ENCODE results near the gene RIBC2. TPM values are rescaled to one million over a fixed set of nuclear protein-coding genes. Genes with fewer than 3 reads are reported as not detected.
"Not testable (repeated sequence)": the region's sequence is repeated elsewhere in the genome, so short reads cannot be mapped to it uniquely, and the experiment has no call there.

The RIBC2 gene
- total RNA-seq, 1 donor from 2014 or later, result 8.8 TPM

GRCh38 chr22:45438336-45438735 lies 24.8 kb downstream of the RIBC2 start:
- Mint-ChIP-seq H3K27ac (no peak overlapping the region), H3K36me3 (no peaks in the 10 kb centered on the region), H3K4me3 (no peak overlapping the region), H3K4me1 (ENCODE audit: unreplicated experiment) (peaks cover 23% of the 10 kb centered on the region), H3K27me3 (peaks cover 2% of the 10 kb centered on the region), H3K9me3 (no peaks in the 10 kb centered on the region)
- DNase-seq (ENCODE audit: extremely low spot score, unreplicated experiment), result no peak
- no peak for TF ChIP-seq CTCF (conservative IDR thresholded peaks at IDR 0.05)

GRCh38 chr22:45440688-45441087 lies 27.2 kb downstream of the RIBC2 start:
- H3K4me3 Mint-ChIP-seq, result peak overlapping the region; percentile 46
- H3K9me3 Mint-ChIP-seq; H3K36me3 Mint-ChIP-seq; DNase-seq (ENCODE audit: extremely low spot score, unreplicated experiment); H3K27me3 Mint-ChIP-seq: not testable (repeated sequence)
- peaks cover 25% of the 10 kb centered on the region for H3K4me1 Mint-ChIP-seq (ENCODE audit: unreplicated experiment)
- H3K27ac Mint-ChIP-seq, result peak overlapping the region; percentile 12

GRCh38 chr22:45441138-45441537 lies 27.6 kb downstream of the RIBC2 start:
- Mint-ChIP-seq H3K27me3 (peaks cover 2% of the 10 kb centered on the region), H3K27ac (peak overlapping the region; percentile 12), H3K36me3 (no peaks in the 10 kb centered on the region), H3K4me1 (ENCODE audit: unreplicated experiment) (peaks cover 23% of the 10 kb centered on the region), H3K4me3 (peak overlapping the region; percentile 46), H3K9me3 (no peaks in the 10 kb centered on the region)
- DNase-seq (ENCODE audit: extremely low spot score, unreplicated experiment), result no peak
- TF ChIP-seq CTCF (conservative IDR thresholded peaks at IDR 0.05), result peak; percentile 73

GRCh38 chr22:45442116-45442515 lies 28.6 kb downstream of the RIBC2 start:
- Mint-ChIP-seq H3K27ac (no peak overlapping the region), H3K36me3 (no peaks in the 10 kb centered on the region), H3K9me3 (no peaks in the 10 kb centered on the region), H3K27me3 (peaks cover 2% of the 10 kb centered on the region), H3K4me1 (ENCODE audit: unreplicated experiment) (peaks cover 23% of the 10 kb centered on the region), H3K4me3 (no peak overlapping the region)
- no peak for DNase-seq (ENCODE audit: extremely low spot score, unreplicated experiment)
- TF ChIP-seq CTCF (conservative IDR thresholded peaks at IDR 0.05), result no peak

- no peak for DNase-seq (ENCODE audit: extremely low spot score, unreplicated experiment)
- Mint-ChIP-seq H3K27ac (no peak overlapping the region), H3K9me3 (no peaks in the 10 kb centered on the region), H3K4me1 (ENCODE audit: unreplicated experiment) (peaks cover 19% of the 10 kb centered on the region), H3K36me3 (no peaks in the 10 kb centered on the region), H3K4me3 (no peak overlapping the region), H3K27me3 (peaks cover 2% of the 10 kb centered on the region)
- no peak for TF ChIP-seq CTCF (conservative IDR thresholded peaks at IDR 0.05)
Observed at GRCh38 chr22:45444168-45444567, 30.7 kb downstream of the RIBC2 start.

- no peak for TF ChIP-seq CTCF (conservative IDR thresholded peaks at IDR 0.05)
- no peaks in the 10 kb centered on the region for H3K9me3 Mint-ChIP-seq
- H3K36me3 Mint-ChIP-seq, result no peaks in the 10 kb centered on the region
- no peak for DNase-seq (ENCODE audit: extremely low spot score, unreplicated experiment)
- peaks cover 2% of the 10 kb centered on the region for H3K27me3 Mint-ChIP-seq
- no peak overlapping the region for H3K4me3 Mint-ChIP-seq
- no peak overlapping the region for H3K27ac Mint-ChIP-seq
- H3K4me1 Mint-ChIP-seq (ENCODE audit: unreplicated experiment), result peaks cover 19% of the 10 kb centered on the region
Observed at GRCh38 chr22:45445031-45445710, 31.7 kb downstream of the RIBC2 start.

All from type B pancreatic cell (in vitro differentiated cells).